ENCODE measurements around the gene MORC2.

The MORC2 gene

DNA sequence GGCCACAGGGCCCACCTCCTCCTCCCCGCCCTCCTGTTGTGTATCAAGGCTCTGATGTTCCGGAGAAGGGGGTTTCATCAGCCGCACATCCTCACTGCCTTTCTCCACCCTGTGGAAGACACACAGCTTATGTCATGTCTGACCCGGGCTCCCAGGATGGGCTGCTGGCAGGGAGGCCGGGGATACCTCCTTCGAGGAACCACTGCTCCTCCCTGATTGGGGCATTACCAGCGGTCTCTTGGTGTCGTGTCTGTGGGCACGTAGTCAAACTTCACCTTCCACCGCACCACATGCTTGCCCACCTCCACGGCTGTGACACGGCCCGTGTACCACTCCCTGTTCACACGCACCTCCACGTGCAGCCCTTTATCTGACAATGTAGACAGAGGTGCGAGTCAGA lies 35.9 kb downstream of the MORC2 start:
- POLR2A ChIA-PET = interaction anchor here (0.5 kb wide), 1 partner anchor 195 kb away, joined by 5 read pairs; no protein-coding TSS in a partner anchor
- CTCF ChIA-PET = interaction anchor here (4.6 kb wide), 1 partner anchor 12 kb away, joined by 35 read pairs; no protein-coding TSS in a partner anchor
- Histone ChIP-seq H3K36me3 (ENCODE audit: control insufficient read depth in 2 of 2, insufficient read depth in 1 of 2, low read length in 2 of 2) (peaks cover 64 to 95% of the 10 kb centered on the region in 2 experiments), H3K4me3 (ENCODE audit: low read depth, low read length) (no peak overlapping the region), H3K9me3 (ENCODE audit: control insufficient read depth, insufficient read depth, low read depth, low read length) (no peaks in the 10 kb centered on the region), H3K4me1 (ENCODE audit: control insufficient read depth, insufficient read depth, low read length) (no peaks in the 10 kb centered on the region), H3K27ac (ENCODE audit: extremely low read depth, low read depth, low read length) (no peak overlapping the region)
- TF ChIP-seq ZNF621 (tag by site-specific recombination; IDR thresholded peaks at IDR 0.05) = no peak
- TF ChIP-seq, protein P1, sequence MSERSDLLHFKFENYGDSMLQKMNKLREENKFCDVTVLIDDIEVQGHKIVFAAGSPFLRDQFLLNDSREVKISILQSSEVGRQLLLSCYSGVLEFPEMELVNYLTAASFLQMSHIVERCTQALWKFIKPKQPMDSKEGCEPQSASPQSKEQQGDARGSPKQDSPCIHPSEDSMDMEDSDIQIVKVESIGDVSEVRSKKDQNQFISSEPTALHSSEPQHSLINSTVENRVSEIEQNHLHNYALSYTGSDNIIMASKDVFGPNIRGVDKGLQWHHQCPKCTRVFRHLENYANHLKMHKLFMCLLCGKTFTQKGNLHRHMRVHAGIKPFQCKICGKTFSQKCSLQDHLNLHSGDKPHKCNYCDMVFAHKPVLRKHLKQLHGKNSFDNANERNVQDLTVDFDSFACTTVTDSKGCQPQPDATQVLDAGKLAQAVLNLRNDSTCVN (tag by site-specific recombination; optimal IDR thresholded peaks at IDR 0.05) = no peak
- TF ChIP-seq, protein P2, sequence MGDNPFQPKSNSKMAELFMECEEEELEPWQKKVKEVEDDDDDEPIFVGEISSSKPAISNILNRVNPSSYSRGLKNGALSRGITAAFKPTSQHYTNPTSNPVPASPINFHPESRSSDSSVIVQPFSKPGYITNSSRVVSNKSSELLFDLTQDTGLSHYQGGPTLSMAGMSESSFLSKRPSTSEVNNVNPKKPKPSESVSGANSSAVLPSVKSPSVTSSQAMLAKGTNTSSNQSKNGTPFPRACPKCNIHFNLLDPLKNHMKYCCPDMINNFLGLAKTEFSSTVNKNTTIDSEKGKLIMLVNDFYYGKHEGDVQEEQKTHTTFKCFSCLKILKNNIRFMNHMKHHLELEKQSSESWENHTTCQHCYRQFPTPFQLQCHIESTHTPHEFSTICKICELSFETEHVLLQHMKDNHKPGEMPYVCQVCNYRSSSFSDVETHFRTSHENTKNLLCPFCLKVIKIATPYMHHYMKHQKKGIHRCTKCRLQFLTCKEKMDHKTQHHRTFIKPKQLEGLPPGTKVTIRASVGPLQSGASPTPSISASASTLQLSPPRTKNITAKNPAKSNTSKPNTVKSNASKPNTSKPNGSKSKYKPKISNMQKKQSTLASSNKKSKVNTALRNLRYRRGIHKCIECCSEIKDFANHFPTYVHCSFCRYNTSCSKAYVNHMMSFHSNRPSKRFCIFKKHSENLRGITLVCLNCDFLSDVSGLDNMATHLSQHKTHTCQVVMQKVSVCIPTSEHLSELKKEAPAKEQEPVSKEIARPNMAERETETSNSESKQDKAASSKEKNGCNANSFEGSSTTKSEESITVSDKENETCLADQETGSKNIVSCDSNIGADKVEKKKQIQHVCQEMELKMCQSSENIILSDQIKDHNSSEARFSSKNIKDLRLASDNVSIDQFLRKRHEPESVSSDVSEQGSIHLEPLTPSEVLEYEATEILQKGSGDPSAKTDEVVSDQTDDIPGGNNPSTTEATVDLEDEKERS (tag by site-specific recombination; IDR thresholded peaks at IDR 0.05) = no peak
- TF ChIP-seq GLI2 (tag by site-specific recombination; IDR thresholded peaks at IDR 0.05; ENCODE audit: borderline replicate concordance, low read depth) = no peak
- TF ChIP-seq ZNF221 (tag by site-specific recombination; IDR thresholded peaks at IDR 0.05; ENCODE audit: borderline replicate concordance) = no peak
- TF ChIP-seq ZNF23 (tag by site-specific recombination; IDR thresholded peaks at IDR 0.05; ENCODE audit: borderline replicate concordance) = no peak
- TF ChIP-seq, protein P3, sequence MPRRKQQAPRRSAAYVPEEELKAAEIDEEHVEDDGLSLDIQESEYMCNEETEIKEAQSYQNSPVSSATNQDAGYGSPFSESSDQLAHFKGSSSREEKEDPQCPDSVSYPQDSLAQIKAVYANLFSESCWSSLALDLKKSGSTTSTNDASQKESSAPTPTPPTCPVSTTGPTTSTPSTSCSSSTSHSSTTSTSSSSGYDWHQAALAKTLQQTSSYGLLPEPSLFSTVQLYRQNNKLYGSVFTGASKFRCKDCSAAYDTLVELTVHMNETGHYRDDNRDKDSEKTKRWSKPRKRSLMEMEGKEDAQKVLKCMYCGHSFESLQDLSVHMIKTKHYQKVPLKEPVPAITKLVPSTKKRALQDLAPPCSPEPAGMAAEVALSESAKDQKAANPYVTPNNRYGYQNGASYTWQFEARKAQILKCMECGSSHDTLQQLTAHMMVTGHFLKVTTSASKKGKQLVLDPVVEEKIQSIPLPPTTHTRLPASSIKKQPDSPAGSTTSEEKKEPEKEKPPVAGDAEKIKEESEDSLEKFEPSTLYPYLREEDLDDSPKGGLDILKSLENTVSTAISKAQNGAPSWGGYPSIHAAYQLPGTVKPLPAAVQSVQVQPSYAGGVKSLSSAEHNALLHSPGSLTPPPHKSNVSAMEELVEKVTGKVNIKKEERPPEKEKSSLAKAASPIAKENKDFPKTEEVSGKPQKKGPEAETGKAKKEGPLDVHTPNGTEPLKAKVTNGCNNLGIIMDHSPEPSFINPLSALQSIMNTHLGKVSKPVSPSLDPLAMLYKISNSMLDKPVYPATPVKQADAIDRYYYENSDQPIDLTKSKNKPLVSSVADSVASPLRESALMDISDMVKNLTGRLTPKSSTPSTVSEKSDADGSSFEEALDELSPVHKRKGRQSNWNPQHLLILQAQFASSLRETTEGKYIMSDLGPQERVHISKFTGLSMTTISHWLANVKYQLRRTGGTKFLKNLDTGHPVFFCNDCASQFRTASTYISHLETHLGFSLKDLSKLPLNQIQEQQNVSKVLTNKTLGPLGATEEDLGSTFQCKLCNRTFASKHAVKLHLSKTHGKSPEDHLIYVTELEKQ (tag by site-specific recombination; IDR thresholded peaks at IDR 0.05; ENCODE audit: borderline replicate concordance) = no peak
- TF ChIP-seq ZNF223 (tag by site-specific recombination; IDR thresholded peaks at IDR 0.05) = no peak
- TF ChIP-seq, protein P4, sequence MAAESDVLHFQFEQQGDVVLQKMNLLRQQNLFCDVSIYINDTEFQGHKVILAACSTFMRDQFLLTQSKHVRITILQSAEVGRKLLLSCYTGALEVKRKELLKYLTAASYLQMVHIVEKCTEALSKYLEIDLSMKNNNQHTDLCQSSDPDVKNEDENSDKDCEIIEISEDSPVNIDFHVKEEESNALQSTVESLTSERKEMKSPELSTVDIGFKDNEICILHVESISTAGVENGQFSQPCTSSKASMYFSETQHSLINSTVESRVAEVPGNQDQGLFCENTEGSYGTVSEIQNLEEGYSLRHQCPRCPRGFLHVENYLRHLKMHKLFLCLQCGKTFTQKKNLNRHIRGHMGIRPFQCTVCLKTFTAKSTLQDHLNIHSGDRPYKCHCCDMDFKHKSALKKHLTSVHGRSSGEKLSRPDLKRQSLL (tag by site-specific recombination; IDR thresholded peaks at IDR 0.05) = no peak
- TF ChIP-seq, protein P5, sequence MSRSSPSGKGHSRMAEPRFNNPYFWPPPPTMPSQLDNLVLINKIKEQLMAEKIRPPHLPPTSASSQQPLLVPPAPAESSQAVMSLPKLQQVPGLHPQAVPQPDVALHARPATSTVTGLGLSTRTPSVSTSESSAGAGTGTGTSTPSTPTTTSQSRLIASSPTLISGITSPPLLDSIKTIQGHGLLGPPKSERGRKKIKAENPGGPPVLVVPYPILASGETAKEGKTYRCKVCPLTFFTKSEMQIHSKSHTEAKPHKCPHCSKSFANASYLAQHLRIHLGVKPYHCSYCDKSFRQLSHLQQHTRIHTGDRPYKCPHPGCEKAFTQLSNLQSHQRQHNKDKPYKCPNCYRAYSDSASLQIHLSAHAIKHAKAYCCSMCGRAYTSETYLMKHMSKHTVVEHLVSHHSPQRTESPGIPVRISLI (tag by site-specific recombination; IDR thresholded peaks at IDR 0.05) = no peak
- TF ChIP-seq WT1 (tag by site-specific recombination; IDR thresholded peaks at IDR 0.05) = no peak

DNA sequence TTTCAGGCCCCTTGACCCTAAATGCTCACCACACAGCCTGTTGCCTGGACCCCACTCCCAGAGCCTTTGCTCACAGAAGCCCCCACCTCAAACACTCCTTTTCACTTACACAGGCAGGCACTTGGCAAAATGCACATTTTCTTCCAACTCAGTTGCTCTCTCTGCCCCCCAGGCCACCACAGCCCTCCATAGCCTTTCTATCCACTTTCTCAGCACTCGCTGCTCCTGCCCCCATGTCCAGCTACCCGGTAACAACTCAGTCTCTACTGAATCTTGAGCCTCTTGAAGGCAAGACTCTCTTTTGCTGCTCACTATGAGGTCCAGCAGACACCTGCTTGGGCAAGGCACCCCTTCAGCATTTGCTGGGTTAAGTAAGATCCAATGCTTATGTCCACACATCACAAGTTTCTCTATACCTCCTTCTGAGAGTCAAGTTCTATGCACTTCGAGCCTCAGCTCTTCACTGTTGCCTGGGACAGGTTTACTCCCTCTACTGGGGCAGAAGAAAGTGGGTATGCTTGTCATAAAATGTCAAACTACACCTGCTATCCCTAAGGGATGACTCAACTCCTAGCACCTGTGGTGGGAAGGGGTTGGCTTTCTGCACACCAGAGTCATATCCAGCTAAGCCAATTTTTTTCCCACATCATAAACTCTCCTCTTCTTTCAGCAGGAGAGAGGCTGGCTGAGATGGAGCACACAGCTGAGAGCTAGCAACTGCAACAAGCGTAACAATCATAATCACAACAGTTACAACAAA lies 36.9 kb downstream of the MORC2 start:
- no peaks in the 10 kb centered on the region for H3K9me3 ChIP-seq (ENCODE audit: control insufficient read depth, insufficient read depth, low read depth, low read length)
- H3K4me1 ChIP-seq (ENCODE audit: control insufficient read depth, insufficient read depth, low read length) = no peaks in the 10 kb centered on the region
- ChIA-PET CTCF (interaction anchor here (0.7 to 4.6 kb wide), 3 partner anchors 11 to 17 kb away, joined by 3 to 35 read pairs (median 4); no protein-coding TSS in a partner anchor), POLR2A (interaction anchor here (0.5 kb wide), 1 partner anchor 196 kb away, joined by 5 read pairs; no protein-coding TSS in a partner anchor)
- H3K36me3 ChIP-seq (ENCODE audit: control insufficient read depth in 2 of 2, insufficient read depth in 1 of 2, low read length in 2 of 2) = peaks cover 63 to 95% of the 10 kb centered on the region in 2 experiments
- no peak overlapping the region for H3K27ac ChIP-seq (ENCODE audit: extremely low read depth, low read depth, low read length)
- no peak overlapping the region for H3K4me3 ChIP-seq (ENCODE audit: low read depth, low read length)
- TF ChIP-seq, protein P6, sequence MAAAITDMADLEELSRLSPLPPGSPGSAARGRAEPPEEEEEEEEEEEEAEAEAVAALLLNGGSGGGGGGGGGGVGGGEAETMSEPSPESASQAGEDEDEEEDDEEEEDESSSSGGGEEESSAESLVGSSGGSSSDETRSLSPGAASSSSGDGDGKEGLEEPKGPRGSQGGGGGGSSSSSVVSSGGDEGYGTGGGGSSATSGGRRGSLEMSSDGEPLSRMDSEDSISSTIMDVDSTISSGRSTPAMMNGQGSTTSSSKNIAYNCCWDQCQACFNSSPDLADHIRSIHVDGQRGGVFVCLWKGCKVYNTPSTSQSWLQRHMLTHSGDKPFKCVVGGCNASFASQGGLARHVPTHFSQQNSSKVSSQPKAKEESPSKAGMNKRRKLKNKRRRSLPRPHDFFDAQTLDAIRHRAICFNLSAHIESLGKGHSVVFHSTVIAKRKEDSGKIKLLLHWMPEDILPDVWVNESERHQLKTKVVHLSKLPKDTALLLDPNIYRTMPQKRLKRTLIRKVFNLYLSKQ (tag by site-specific recombination; IDR thresholded peaks at IDR 0.05; ENCODE audit: borderline replicate concordance) = no peak
- TF ChIP-seq ZNF324 (tag by site-specific recombination; IDR thresholded peaks at IDR 0.05) (no peak), MEIS1 (CRISPR knock-in tag; IDR thresholded peaks at IDR 0.05; ENCODE audit: borderline replicate concordance) (no peak), ZNF785 (tag by site-specific recombination; IDR thresholded peaks at IDR 0.05) (no peak), KLF10 (tag by site-specific recombination; IDR thresholded peaks at IDR 0.05) (no peak), ZNF558 (tag by site-specific recombination; IDR thresholded peaks at IDR 0.05) (no peak), ZNF335 (tag by site-specific recombination; conservative IDR thresholded peaks at IDR 0.05) (no peak)
